Activated effector memory CD4-positive, alpha-beta T cell treated with Interleukin-2 at 50 U/mL for 16 hours (primary cell): ENCODE results near the gene PRSS21.

Experiments
- DNase-seq: peaks from one replicate; pipeline ENCODE4 v3.0.0-alpha.2; 2020

The PRSS21 gene

GRCh38 chr16:2779978-2780898, 36.8 kb upstream of the PRSS21 start:
- DNase-seq = no peak

- no peak for DNase-seq
Observed at GRCh38 chr16:2782583-2783351, 34.3 kb upstream of the PRSS21 start.

- DNase-seq = no peak
Observed at GRCh38 chr16:2783581-2784357, 33.3 kb upstream of the PRSS21 start.

GRCh38 chr16:2784358-2785100, 32.5 kb upstream of the PRSS21 start:
- DNase-seq = no peak

- DNase-seq = peak; percentile 19
Observed at GRCh38 chr16:2785101-2785991, 31.7 kb upstream of the PRSS21 start.

- DNase-seq = no peak
Observed at GRCh38 chr16:2786061-2786825, 30.8 kb upstream of the PRSS21 start.

GRCh38 chr16:2786826-2787151, 30.2 kb upstream of the PRSS21 start:
- no peak for DNase-seq

- DNase-seq = no peak
Observed at GRCh38 chr16:2787406-2787805, 29.6 kb upstream of the PRSS21 start, which contains the start of gene PRSS33. Gene PRSS33 (minus strand): TSS chr16:2787560. CDS start chr16:2786547, 1,013 bp downstream.

GRCh38 chr16:2787961-2788360, 29.1 kb upstream of the PRSS21 start:
- no peak for DNase-seq

GRCh38 chr16:2790631-2791030, 26.4 kb upstream of the PRSS21 start:
- DNase-seq = no peak

- DNase-seq = no peak
Observed at GRCh38 chr16:2791174-2791573, 25.9 kb upstream of the PRSS21 start.

- DNase-seq = no peak
Observed at GRCh38 chr16:2792940-2793339, 24.1 kb upstream of the PRSS21 start.

GRCh38 chr16:2795395-2796143, 21.5 kb upstream of the PRSS21 start:
- no peak for DNase-seq

GRCh38 chr16:2798723-2799204, 18.3 kb upstream of the PRSS21 start:
- no peak for DNase-seq

GRCh38 chr16:2799205-2799858, 17.7 kb upstream of the PRSS21 start:
- no peak for DNase-seq

GRCh38 chr16:2799859-2800226, 17.2 kb upstream of the PRSS21 start:
- DNase-seq = no peak

GRCh38 chr16:2803545-2804195, 13.4 kb upstream of the PRSS21 start:
- DNase-seq = no peak

- no peak for DNase-seq
Observed at GRCh38 chr16:2804728-2805127, 12.3 kb upstream of the PRSS21 start.

GRCh38 chr16:2806286-2806685, 10.8 kb upstream of the PRSS21 start:
- DNase-seq = no peak
